DOHH2 (cell line): ENCODE data around the gene TDRD7.

Experiments used
- H3F3A ChIP-seq: fragments of 200-600 bp; sonication (generic), shearing (Covaris generic); 2 replicates; pipeline ENCODE4 v1.6.0; 2016; ENCODE audit warnings: antibody characterized with exemption, mild to moderate bottlenecking; ENCODE audit not compliant: control insufficient read depth, insufficient read depth
- H3K27ac ChIP-seq: fragments of 200-600 bp; sonication (generic); 2 replicates; pipeline ENCODE4 v1.5.1; 2014; ENCODE audit warnings: low read depth, mild to moderate bottlenecking, low read length, moderate library complexity
- H3K27me3 ChIP-seq: fragments of 200-600 bp; sonication (generic); 2 replicates; pipeline ENCODE4 v1.6.1; 2014; ENCODE audit warnings: mild to moderate bottlenecking, low read length, mixed read lengths; ENCODE audit not compliant: control insufficient read depth
- H3K36me3 ChIP-seq: fragments of 200-600 bp; sonication (generic); 2 replicates; pipeline ENCODE4 v1.6.1; 2014; ENCODE audit warnings: mild to moderate bottlenecking, low read length, moderate library complexity, mixed read lengths; ENCODE audit not compliant: control insufficient read depth
- H3K4me1 ChIP-seq: fragments of 200-600 bp; sonication (generic); 2 replicates; pipeline ENCODE4 v1.6.1; 2014; ENCODE audit warnings: mild to moderate bottlenecking, low read length, mixed read lengths; ENCODE audit not compliant: control insufficient read depth
- H3K4me2 ChIP-seq: fragments of 200-600 bp; sonication (generic); 2 replicates; pipeline ENCODE4 v1.6.0; 2014; ENCODE audit warnings: mild to moderate bottlenecking, low read length, moderate library complexity
- H3K4me3 ChIP-seq: fragments of 200-600 bp; sonication (generic); 2 replicates; pipeline ENCODE4 v1.5.1; 2014; ENCODE audit warnings: mild to moderate bottlenecking, low read length, mixed read lengths
- H3K79me2 ChIP-seq: fragments of 200-600 bp; sonication (generic); 2 replicates; pipeline ENCODE4 v1.6.1; 2014; ENCODE audit warnings: mild to moderate bottlenecking, low read length, mixed read lengths; ENCODE audit not compliant: control insufficient read depth
- H3K9me2 ChIP-seq: fragments of 200-600 bp; sonication (generic); replicated peaks from 2 replicates; pipeline ENCODE4 v1.6.1; 2014; ENCODE audit warnings: mild to moderate bottlenecking, low read length, mixed read lengths; ENCODE audit not compliant: control insufficient read depth
- H3K9me3 ChIP-seq: fragments of 200-600 bp; sonication (generic); 2 replicates; pipeline ENCODE4 v1.6.1; 2014; ENCODE audit warnings: antibody characterized with exemption, low read length, mixed read lengths; ENCODE audit not compliant: control insufficient read depth, insufficient read depth
- H4K20me1 ChIP-seq: fragments of 200-600 bp; sonication (generic); 2 replicates; pipeline ENCODE4 v1.6.0; 2014; ENCODE audit warnings: low read depth, mild to moderate bottlenecking, antibody characterized with exemption, low read length, moderate library complexity; ENCODE audit not compliant: control insufficient read depth, insufficient read depth
- CTCF ChIP-seq: fragments of 200-600 bp; sonication (generic); IDR thresholded peaks from one replicate; pipeline ENCODE4 v1.5.1; 2014; ENCODE audit warnings: antibody characterized with exemption, mild to moderate bottlenecking, low read depth, low read length; ENCODE audit not compliant: poor library complexity, severe bottlenecking
- EZH2phosphoT487 ChIP-seq: fragments of 200-600 bp; sonication (generic); IDR thresholded peaks from 2 replicates; pipeline ENCODE4 v1.6.1; 2017; ENCODE audit warnings: borderline replicate concordance, mild to moderate bottlenecking, antibody characterized with exemption, low read length, moderate library complexity, mixed read lengths

The TDRD7 gene

GRCh38 chr9:97474372-97474925, 62.6 kb downstream of the TDRD7 start:
- Histone ChIP-seq H3K4me1 (no peaks in the 10 kb centered on the region), H3K27me3 (no peaks in the 10 kb centered on the region), H3K9me3 (no peaks in the 10 kb centered on the region), H3K9me2 (no peaks in the 10 kb centered on the region), H3K27ac (no peak overlapping the region), H3K4me2 (no peak overlapping the region), H3F3A (no peaks in the 10 kb centered on the region), H3K79me2 (no peaks in the 10 kb centered on the region), H3K4me3 (no peak overlapping the region), H4K20me1 (no peaks in the 10 kb centered on the region), H3K36me3 (no peaks in the 10 kb centered on the region)
- TF ChIP-seq EZH2phosphoT487 (no peak), CTCF (no peak)

GRCh38 chr9:97475059-97475458, 63.2 kb downstream of the TDRD7 start:
- Histone ChIP-seq H3K4me3 (no peak overlapping the region), H3K9me2 (no peaks in the 10 kb centered on the region), H3K36me3 (no peaks in the 10 kb centered on the region), H3K9me3 (no peaks in the 10 kb centered on the region), H3K27me3 (no peaks in the 10 kb centered on the region), H3K79me2 (no peaks in the 10 kb centered on the region), H3K4me2 (no peak overlapping the region), H4K20me1 (no peaks in the 10 kb centered on the region), H3K27ac (no peak overlapping the region), H3K4me1 (no peaks in the 10 kb centered on the region), H3F3A (no peaks in the 10 kb centered on the region)
- TF ChIP-seq EZH2phosphoT487 (no peak), CTCF (no peak)

- H3K36me3 ChIP-seq, result peaks cover 4% of the 10 kb centered on the region; the same call in 1 of the 2 replicates
- no peak overlapping the region for H3K27ac ChIP-seq
- no peaks in the 10 kb centered on the region for H3K27me3 ChIP-seq
- no peak overlapping the region for H3K4me2 ChIP-seq
- H3K4me1 ChIP-seq, result no peaks in the 10 kb centered on the region
- H3K79me2 ChIP-seq, result no peaks in the 10 kb centered on the region
- H3K4me3 ChIP-seq, result no peak overlapping the region
- H4K20me1 ChIP-seq, result no peaks in the 10 kb centered on the region
- H3K9me3 ChIP-seq, result no peaks in the 10 kb centered on the region
- TF ChIP-seq EZH2phosphoT487 (no peak), CTCF (no peak)
- H3F3A ChIP-seq, result no peaks in the 10 kb centered on the region
- H3K9me2 ChIP-seq, result no peaks in the 10 kb centered on the region
Observed at GRCh38 chr9:97478301-97478981, 66.5 kb downstream of the TDRD7 start.
